ENCODE results near the gene KRT72. TPM values are rescaled to one million over a fixed set of nuclear protein-coding genes. Genes with fewer than 3 reads are reported as not detected.

Gene KRT72
- polyA plus RNA-seq, 4 donors = 0.11 TPM; not detected in 3

GRCh38 chr12:52630599-52631200, 29.4 kb upstream of the KRT72 start:
- no peak for DNase-seq (ENCODE audit: low read depth in 4 of 4, low spot score in 3 of 4)

GRCh38 chr12:52630008-52630500, 28.8 kb upstream of the KRT72 start:
- no peak for DNase-seq (ENCODE audit: low read depth in 4 of 4, low spot score in 3 of 4)

DNA sequence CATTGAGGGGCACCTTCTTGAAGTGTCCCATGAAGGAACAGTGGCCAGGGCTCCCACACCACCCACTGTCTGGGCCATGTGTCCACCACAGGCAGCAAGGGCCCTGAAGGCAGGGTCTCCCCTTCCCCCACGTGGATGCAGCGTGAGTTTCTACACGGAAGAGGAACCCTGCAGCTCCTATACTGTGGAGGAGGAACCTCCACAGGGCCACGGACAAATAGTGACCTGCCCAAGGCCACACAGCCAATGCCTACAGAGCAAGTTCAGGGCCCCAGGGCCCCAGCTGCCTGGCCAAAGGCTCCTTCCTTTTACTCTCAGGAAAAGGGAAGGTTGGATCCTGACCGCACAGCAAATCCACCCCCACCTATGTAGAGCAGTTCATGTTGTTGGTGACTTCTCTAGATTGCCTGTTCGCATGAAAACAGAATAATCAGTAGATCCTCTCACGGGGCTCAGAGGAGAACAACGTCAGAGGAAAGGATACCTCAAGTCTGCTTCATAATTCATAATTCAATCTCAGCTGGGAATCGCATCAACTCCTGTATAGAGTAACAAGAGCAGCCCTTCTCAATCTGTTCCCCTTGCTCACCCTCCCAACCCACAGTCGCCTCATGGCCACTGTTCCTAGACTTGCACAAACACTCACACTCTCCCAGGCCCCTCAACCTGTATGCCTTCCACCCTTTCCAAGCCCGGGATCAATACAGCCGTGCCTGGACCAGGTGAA, 28.2 kb upstream of the KRT72 start:
- DNase-seq (ENCODE audit: low read depth in 4 of 4, low spot score in 3 of 4) = no peak

- DNase-seq (ENCODE audit: low read depth in 4 of 4, low spot score in 3 of 4) = no peak
Measured at GRCh38 chr12:52628841-52629240, 27.6 kb upstream of the KRT72 start.

- no peak for DNase-seq (ENCODE audit: low read depth in 4 of 4, low spot score in 3 of 4)
Measured at GRCh38 chr12:52628111-52628507, 26.8 kb upstream of the KRT72 start.

DNA sequence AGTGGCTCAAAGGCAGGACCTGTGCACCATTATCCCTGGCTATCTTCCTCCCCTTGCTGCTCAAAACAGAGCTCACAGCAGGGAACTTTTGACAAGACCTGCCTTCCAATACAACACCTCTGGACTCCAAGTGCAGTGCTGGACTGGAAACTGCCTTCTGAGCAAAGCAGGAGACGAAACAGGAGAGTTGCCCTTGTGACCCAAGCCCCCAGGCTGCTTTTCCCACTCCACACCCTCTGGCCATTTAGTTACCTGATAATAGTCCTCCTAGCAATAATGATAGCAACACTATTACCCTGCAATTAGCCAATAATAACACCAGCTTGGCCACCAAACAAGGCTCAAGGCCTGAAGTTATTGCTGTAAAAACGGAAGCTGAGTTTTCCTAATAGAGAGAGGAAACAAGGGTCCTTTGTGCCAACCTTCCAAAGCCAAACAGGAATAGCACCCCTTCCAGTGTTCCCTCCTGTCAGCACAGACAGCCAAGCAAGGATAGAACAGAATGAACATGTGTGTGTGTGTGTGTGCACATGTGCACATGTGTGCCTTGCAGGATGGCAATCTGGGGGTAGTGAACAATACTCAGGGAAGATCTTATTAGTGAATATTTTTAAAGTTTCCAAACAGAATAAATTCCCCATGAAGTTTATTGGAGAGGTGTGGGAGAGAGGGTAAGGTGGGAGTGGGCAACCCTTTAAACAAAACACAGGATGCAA, 26.3 kb upstream of the KRT72 start:
- DNase-seq (ENCODE audit: low read depth in 4 of 4, low spot score in 3 of 4) = no peak

DNA sequence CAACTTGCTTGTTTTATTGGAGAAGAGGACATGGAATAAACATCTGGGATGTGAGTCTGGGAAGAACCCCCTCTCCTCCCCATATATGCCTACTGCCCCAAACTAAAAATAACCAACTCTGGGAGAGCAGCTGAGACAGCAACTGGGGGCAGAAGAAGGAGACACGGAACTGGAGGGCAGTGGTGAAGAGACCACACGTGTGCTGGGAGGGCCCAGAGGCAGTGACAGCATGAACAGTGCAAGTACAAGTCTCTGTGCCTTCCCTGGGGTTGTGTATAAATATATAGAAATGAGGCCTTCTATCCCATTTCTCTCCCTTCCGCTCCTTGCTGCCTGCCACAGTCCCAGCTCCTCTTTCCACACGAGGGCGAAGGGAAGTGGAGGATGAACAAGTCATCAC, 21.1 kb upstream of the KRT72 start:
- DNase-seq (ENCODE audit: low read depth in 4 of 4, low spot score in 3 of 4) = no peak

DNA sequence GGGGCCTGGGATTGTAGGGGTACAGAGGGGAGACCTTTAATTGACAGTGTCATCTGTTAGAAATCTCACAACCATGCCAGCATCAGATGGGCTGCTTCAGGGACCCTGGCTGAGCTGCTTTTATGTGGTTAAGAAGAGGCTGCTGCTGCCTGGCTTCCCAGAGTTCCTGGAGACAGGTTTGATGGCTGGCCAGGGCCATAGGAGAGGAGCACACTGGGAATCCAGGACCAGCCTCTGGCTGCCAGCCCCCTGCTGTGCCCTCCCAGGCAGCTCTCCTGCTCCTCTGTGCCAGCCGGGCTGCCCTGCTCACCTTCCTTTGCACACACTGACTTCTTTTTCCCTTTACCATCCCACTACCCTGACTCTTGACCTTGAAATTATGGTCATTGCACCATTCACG, 17.6 kb upstream of the KRT72 start:
- DNase-seq (ENCODE audit: low read depth in 4 of 4, low spot score in 3 of 4) = no peak

DNA sequence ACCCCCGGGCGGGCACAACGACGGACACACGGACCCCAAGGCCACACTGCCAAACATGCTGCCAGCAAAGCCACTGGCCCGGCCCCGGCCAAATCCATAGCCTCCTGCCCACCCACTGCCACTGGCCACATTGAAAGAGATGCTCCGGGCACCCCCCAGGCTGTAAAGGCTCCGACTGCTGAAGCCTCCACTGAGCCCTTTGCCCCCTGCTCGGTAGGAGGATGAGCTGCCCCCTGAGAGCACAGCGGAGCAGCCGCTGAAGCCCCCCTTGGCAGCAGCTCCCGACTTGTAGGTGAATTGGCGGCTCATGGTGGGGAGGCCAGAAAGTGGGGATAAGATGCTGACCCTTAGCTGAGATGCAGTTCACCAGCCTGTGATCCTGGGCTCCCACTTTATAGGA, 17.0 kb upstream of the KRT72 start, which contains the start of gene KRT73:
Gene KRT73 (minus strand): TSS at position 344 of the 400 bp plus-strand sequence. CDS start 35 bp downstream, at position 309.
- DNase-seq (ENCODE audit: low read depth in 4 of 4, low spot score in 3 of 4) = no peak

GRCh38 chr12:52617403-52617785, 16.1 kb upstream of the KRT72 start:
- no peak for DNase-seq (ENCODE audit: low read depth in 4 of 4, low spot score in 3 of 4)

DNA sequence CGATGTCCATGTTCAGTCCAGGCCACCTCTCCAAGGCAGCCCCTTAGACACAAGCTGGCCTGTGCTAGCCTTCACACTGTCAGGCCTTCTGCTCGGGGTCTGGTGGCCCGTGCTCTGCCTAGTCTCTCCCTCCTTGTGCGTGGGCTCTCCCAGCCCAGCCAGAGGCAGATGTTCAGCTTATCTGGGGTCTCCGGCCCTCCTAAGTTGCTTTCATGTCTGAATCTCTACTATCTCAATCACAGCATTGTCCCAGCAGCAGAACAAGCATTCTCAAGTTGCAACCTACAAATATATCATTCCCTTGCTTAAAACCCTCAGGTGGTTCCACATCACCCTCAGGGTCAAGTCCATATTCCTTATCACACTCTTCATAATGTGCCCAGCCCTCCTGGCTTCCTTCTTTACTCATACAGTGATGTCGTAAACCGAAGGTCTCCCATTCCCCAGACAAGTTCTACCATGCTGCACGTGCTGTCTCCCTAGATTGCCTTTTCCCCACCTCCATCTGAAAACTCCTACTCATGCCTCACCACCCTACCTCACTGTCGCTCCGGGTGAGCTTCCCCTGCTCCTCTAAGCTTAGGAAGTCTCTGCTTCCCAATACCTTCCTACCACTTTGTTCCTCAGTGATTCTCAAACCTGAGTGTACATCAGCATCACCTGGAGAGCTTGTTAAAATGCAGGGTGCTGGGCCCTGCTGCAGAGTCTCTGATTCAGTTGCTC, 15.6 kb upstream of the KRT72 start:
- DNase-seq (ENCODE audit: low read depth in 4 of 4, low spot score in 3 of 4) = no peak

- DNase-seq (ENCODE audit: low read depth in 4 of 4, low spot score in 3 of 4) = no peak
Measured at GRCh38 chr12:52615912-52616311, 14.6 kb upstream of the KRT72 start.

GRCh38 chr12:52615208-52615868, 14.1 kb upstream of the KRT72 start:
- no peak for DNase-seq (ENCODE audit: low read depth in 4 of 4, low spot score in 3 of 4)

- DNase-seq (ENCODE audit: low read depth in 4 of 4, low spot score in 3 of 4) = no peak
Measured at GRCh38 chr12:52614381-52615207, 13.3 kb upstream of the KRT72 start.

DNA sequence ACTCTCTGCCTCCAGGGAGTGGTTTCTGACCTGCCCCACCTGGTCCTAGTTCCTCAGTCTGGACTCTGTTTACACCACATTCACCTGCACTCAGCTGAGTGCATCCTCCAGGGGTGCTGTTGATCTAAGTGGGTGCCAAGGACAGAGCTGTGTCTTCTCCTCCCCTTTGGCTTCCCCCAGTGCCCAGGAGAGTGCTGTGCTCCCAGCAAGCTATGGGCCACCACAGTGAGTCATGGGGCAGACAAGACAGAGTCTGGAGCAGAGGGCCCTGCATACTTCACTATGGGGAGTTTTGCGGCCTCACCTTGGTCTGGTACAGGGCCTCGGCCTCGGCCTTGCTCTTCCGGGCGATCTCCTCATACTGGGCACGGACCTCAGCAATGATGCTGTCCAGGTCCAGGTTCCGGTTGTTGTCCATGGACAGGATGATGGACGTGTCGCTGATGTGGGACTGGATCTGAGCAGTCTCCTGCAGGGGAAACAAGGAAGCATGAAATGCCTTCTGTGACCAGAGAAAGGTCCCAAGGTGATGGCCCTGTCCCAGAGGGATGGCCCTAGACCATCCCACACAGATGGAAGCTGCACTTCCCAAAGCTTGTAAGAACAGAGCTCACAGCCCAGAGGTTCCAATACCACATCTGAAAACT, 12.2 kb upstream of the KRT72 start:
- DNase-seq (ENCODE audit: low read depth in 4 of 4, low spot score in 3 of 4) = no peak

DNA sequence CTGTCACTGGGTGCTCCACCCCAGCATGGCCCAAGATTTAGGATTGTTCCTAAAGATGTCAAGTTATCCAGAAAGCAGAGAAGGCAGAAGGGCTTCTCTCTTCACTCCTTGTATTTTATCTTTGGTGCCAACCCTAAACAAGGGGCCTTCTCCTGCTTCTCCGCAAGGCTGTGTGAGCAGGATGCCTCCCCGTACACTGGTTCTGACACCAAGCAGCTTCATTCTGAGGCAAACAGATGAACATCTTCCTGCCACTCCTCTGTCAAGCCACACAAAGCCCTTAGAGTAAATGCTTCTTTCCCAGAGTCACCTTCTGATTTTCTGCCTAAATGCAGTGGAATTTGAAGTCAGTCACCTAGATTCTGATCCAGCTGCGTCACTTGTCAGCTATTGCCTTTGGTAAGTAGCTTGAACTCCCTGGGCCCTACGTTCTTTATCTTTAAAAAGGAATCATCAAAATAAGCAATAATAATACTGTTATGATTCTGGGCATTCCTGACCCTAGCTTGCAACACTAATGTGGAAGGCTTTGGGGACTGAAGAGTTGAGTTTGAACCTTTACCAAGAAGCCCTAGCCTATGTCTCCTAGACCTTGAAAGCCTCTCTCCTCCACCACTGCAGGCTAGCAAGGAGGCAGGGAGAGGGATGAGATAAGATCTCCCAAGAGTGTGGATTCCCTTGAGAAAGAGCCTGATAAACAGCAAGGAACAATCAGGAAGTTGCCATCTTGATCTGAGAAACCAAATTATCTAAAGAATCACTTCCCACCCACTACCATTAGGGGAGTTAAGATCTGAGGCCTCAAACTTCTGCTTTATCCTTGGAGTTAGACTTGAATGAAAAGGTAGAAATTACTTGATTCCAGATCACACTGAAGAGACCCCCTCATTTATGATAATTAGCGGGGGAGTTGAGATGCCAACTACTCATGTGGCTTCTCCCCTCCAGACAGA, 11.4 kb upstream of the KRT72 start:
- DNase-seq (ENCODE audit: low read depth in 4 of 4, low spot score in 3 of 4) = no peak

GRCh38 chr12:52611080-52611468, 9.8 kb upstream of the KRT72 start:
- no peak for DNase-seq (ENCODE audit: low read depth in 4 of 4, low spot score in 3 of 4)

All from right renal pelvis (tissue), 4 donors.